ENCODE measurements around the gene CCDC92.

Gene CCDC92, protein sequence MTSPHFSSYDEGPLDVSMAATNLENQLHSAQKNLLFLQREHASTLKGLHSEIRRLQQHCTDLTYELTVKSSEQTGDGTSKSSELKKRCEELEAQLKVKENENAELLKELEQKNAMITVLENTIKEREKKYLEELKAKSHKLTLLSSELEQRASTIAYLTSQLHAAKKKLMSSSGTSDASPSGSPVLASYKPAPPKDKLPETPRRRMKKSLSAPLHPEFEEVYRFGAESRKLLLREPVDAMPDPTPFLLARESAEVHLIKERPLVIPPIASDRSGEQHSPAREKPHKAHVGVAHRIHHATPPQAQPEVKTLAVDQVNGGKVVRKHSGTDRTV

DNA sequence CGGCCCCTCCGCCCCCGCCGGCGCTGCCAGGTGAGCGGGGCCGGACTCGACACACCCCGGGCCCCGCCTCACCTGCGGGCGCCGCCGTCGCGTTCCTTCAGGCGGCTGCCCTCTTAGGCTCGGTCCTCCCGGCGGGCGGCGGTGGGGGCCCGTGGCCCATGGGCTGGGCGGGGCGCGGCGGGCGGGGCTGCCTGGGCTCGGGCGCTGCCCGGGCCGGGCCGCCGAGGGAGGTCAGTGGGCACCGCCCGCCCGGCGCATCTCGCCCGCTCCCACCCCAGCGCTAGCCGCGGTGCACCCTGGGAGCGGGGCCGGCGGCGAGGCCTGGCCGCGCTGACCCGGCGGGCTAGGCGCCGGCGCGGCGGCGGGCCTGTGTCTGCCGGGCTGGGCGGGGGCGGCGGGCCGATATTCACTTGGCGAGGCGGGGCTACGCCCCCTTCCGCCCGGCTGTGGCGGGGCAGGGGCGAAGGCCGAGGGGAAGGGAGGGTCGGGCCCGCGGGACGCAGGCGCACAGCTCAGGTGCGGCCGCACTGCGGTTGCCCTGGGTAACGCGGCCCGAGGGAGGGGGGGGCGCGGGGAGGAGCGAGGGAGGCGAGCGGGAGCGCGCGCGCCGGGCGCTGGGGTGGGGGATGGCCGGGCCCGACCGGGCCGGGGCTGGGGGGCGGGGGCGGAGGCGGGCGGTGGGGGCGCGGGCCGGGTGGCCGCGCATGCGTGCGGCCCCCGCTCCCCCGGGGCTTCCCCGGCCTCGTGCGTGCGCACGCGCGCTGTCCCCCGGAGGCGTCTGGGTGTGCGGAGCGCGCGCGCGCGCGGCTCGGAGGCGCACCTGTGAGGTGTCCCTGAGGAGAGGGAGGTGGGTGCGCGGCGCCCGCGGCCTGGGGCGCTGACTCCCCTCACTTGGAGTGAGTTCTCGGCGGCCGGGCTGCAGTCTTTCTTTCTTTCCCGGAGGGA is at the start of gene CCDC92, which contains the start of gene ZNF664:
TSS of gene CCDC92 (minus strand) at position 375 of the 945 bp plus-strand sequence. CDS start 28,526 bp downstream, outside the sequence.
TSS of gene ZNF664 (plus strand) at position 759 of the 945 bp plus-strand sequence. CDS start 38,930 bp downstream, outside the sequence.
- peak; percentile 96 for DNase-seq

DNA sequence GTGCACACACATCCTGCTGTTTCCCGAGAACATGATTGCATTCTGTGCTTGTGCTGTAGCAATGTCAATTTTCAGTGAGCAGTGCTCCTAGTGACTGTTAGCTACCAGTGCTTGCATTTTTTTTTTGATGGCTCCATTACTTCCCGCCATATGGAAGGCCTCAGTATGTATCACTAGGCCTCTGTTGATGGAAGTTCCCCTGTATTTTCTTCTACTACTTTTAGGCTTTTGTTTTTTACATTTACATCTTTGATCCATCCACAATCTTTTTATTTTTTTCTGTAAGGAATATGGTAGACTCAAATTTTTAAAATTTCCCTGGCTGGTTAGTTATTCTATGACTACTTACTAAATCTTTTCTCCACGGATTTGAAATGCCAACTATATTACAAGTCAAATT is 49.5 kb upstream of the CCDC92 start:
- DNase-seq: no peak

DNA sequence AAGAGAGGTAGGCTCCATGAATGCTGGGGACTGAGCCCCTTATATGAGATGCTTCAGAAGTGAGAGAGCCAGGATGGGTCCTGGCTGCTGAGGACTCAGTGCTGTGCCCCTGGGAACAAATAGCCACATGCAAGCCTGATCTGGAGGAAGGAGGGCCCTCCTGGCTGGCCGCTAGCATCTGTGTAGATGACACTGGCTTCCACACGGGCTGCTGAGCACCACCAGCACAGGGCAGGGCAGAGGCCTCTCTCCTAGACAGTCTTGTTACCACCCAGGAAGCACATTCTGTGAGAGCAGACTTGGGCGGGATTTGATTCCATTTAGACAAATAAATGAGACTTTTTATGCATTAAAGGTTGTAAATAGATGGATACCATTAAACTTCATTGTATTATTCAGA is 48.4 kb upstream of the CCDC92 start:
- no peak for DNase-seq

DNA sequence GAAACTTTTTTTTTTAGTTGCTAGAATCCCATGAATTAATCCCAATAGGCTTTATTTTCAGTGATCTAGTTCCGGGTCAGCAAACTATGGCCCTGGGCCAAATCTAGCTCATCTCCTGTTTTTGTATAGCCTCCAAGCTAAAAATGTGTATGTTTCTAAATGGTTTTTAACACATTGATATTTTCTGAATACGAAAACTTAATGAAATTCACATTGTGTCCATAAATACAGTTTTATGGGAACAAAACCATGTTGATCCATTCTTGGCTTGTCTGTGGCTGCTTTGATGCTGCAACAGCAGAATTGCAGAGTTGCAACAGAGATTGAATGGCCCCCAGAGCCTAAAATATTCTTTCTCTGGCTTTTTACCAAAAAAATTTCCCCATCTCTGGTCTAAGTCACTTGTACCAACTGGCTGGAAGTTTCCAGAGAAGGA is 47.9 kb upstream of the CCDC92 start:
- no peak for DNase-seq

DNA sequence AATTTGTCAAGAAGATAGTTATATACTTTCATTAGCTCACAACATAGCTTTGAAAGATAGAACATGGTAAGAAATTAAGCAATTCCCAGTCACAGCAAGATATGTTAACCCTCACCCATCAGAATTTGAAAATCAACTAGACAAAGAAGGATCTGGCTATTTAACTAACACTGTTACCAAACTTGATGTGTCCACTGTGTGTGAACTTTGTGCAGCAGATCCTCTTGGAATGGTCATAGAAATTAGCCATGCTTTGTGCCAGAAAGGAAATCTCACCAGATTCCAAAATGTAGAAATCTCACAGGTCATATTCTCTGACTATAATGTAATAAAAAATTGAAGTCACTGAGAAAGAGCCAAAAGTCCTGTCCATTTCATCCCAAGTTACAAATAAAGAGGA is 46.5 kb upstream of the CCDC92 start:
- no peak for DNase-seq

DNA sequence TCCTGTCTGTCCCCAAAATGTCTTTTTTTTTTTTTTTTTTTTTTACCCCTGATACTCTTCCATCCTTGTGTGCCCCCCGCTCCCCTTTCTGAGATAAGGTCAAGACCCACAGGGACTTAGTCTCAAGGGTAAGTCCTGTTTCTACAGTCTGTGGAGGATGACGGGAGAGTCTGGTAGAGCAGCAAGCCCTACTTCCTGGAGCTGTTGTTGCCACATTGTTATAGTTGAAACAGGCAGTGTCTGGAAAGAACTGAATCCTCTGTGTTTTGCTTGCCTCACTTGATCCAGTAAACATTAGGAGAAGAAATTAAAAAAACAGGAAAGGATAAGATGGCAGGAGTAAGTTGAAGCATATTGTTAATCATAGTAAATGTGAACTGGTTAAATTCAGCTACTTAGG is 45.9 kb upstream of the CCDC92 start:
- no peak for DNase-seq

DNA sequence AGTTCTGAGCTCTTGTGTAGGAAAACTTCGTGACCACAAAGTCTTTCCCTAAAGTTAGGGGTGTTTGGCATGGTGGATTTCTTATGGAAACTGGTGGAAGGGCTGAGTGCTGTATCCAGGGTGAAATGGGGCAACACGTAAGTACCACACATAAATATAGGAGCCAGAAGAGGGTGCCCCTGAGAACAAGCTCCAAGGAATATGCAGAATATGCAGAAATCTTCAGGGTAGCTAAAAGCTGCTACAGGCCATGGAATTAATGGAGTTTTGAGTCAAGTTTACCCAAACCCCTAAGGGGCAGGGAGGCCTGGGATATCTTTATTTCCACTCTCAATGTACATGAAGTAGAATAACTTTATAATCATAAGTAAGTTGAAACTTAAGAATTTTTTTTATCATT is 44.4 kb upstream of the CCDC92 start:
- no peak for DNase-seq

DNA sequence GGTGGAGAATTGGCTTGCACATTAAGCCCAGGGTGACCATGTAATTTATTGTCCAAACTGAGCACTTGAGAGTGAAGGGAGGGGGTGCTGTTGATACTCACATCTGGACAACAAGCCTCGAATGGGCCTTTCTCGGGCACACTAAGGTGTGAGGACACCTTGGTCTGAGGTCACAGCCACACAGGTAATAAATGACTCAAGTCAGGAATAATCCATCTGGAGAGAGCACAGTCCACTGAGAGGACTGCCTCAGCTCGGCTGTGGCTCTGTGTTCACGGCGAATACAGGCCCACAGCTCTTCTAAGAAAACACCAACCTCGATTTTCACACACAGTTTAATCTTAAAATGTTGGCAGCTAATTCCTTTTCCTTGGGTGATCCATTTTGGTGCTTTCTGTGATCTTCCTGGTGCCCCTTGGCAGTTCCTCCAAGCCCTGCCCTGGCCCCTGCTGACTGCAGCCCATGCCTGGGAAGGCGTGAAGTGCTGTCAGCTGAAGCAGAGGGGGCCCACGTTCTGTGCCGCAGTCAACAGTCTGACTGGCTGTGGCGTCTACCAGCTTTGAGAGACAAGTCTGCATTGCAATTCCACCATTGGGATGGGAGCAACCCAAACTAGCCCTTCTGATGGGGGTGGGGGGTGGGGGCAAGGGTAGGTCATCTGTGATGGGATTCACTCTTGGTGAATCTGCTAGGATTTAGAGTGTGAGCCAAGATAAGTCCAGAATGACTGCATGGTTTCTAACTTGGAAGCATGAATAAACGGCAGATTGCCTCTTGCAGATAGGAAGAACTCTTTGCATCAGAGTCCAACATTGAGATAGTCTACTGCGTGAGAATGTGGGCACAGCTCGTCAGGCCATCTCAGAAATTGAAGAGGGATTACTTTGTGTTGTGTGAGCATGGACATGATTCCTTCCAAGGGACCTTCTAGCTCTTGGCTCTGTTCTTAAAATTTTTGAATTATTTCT is 43.1 kb upstream of the CCDC92 start:
- DNase-seq: no peak

DNA sequence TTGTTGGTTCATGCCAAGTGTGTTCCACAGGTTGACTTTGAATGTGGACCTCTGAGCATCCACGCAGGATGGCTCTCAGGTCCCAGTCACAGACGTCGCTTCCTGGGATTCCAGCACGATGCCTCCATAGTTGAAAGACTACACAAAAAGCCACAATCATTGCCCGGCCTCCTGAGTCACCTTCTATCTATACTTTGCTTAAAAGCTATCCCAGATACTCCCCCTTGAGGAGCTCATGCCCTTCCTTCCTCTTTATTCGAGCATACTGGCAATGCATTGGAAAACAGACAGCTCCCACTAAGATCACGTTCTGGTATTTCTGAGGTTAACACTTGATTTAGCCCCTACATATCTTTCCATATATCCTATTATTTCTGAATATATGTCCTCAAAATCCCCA is 40.4 kb upstream of the CCDC92 start:
- DNase-seq: no peak

DNA sequence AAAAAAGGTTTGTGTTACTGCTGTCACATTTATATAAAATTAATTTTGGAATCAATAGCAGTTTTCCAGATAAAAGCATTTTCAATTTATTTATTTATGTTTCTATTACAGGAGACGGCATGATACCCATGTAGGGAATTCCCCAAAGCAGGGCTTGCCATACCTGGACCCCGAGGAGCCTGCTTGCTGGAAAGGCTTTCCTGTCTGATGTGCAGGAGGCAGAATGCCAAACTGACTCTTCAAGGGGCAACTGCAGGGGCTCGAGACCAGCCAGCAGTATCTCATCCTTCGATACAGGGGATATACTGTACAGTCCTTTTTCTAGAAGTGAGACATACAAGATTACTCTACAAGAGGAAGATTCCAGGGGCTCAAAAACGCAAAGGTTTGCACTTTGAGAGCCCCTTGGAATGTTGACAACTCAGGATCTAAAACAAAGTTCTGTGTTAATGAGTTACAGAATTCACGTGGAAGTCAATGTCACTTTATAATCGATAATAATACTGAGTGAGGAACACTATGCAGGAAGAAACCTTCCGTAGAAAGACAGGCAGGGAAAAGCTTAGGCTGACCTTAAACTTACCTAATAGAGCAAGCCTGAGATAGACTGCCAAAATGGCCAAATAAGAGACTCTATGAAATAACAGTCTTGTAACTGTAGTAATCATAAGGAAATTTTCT is 38.9 kb upstream of the CCDC92 start:
- DNase-seq: no peak

DNA sequence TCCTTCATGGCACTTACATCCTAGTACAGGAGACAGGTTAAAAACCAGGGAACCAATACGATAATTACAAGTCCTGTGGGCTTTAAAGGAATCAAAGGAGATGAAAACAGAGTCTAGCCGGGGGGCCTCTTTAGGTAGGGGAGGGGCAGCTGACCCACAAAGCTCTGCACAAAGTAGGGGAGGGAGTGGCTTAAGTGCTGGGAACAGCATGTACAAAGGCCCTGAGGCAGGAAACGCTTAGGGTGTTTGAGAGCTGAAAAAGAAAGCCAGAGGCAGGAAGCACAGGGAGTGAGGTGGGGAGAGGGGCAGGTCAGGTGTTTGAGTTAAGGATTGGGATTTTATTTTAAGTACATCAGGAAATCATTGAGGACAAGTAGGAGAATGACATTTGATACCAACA is 38.1 kb upstream of the CCDC92 start:
- no peak for DNase-seq

DNA sequence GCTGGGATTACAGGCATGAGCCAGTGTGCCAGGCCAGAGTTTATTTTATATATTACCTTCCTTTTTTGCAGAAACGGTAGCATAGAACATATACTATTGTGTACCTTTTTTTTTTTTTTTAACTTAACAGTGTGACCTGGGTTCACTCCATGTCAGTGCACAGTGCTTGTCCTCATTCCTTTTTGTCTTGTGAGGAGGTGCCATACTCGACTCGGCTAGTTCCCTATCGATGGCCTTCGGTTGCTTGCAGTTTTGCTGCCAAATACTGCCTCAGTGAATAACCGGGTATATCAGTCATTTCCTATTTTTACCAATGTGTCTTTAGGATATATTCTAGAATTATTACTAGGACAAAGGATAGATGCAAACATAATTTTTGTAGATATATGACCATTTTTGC is 37.1 kb upstream of the CCDC92 start:
- DNase-seq: no peak

DNA sequence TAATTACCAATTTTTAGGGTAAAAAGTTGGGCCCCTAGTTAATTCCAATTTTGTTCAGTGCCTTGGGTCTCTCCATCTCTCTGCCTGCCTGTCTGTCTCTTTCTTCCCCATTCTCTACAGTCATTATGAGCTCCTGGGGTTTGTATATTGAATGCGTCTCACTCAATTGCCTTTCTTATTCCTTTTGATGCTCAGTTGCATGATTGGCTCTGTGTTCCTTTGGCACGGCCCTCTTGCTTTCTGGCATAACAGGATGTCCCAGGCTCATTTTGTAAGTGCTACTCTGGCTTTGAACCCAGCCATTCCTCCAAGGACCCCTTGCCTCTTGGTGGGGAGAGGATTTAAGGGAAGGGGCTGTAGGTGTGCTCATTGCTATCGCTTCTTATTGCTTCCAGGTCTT is 36.0 kb upstream of the CCDC92 start:
- no peak for DNase-seq

DNA sequence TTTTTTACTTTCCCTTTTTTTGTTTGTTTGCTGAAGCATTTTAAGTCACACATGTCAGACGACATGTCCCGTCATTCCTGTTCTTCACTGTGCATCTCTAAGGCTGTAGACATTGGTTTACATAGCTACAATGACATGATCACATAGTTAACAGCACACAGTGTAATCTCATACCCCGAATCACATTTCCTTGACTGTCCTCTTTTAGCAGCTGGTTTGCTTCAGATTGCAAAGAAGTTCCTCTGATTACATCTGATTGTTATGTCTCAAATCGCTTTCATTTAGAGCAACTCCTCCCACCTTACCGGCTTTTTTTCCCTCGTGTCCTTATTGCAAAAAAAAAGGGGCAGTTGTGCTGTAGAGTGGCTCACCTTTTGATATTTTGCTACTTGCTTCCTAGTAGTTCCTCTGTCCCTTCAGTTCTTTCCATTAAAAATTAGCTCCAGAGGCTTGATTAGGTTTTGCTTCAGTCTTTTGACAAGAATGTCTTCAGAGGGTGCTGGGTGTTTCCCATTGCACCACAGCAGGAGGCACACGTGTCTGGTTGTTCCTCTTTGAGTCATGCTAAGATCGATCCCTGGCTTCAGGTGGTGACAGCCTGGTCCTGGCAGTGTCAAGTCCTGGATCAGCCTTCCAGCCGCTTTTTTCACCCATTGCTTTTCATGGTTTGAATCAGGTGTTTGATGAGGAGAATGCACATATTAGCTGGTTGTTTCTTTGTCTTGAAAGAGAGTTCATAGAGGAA is 35.4 kb upstream of the CCDC92 start:
- DNase-seq: no peak

DNA sequence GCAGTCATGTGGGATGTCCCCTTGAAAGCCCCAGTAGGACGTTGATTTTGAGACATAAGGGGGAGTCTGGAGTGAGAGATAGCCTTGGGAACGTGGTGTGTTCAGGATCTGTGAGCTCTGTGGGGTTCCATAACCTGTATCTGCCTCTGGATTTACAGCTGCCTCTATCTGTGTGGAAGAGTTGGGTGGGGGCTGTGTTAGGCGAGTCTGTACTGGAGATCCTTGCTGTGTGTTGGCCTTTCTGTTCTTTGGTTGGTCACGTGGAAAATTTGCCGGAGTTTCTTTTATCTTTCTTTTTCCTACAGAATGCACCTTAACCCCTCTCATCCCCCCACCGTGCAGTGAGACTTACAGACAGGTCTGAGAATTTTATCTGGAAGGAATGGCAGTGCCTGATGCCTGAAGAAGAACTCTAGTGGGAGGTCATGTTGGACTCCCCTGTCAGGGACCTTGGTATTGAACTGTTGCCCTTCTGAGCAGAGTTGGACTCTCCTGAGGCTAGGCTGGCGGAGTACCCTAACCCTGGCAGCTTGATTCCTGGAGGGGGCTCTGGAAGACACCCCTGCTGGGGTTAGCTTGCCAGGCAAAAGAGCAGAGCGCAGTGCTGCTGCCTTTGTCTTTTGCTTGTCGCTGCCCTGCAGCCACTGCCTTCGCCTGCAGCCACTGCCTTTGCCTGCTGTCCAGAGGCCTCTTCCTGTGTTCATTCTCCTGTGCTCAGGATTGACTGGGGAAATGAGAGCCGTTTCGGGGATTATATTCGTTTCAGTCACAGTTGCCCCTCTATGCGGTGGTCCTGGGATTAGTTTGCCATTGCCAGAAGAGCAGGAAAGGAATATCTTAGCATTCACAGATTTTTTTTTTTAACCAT is 34.4 kb upstream of the CCDC92 start:
- no peak for DNase-seq

DNA sequence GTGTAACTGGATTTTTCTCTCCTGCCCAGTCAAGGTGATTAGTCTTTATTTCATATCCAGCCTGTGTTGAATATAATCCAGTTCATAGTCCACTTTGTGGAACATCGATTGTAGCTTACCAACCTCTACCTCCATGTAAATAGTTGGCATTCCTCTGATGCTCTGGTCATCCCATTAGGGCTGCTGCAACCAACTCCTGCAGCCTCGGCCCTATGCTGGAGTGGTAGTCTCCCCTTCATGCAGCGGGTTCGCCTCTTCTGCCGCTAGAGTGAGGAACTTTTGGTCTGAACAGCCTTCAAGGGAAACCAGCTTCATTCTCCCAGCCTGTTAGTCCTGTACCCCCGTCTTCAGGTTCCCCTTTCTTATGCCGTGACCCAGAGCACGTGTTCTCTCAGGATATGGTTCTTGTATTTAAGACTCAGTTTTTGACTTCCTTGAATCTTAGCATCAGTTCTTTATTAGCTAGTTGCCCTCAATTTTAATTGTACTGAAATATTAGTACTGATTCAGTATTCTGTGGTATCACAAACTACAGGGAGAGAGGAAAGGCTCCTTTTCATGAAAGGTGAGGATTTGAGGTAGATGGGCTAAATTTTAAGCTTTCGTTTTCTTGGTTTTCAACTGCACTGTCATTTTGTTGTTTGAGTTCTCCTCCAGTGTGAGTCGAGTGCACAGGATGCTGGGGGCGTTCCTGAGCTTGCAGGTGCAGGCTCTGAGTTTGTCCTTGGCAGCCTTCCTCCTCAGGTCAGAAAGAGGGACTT is 33.6 kb upstream of the CCDC92 start:
- no peak for DNase-seq

DNA sequence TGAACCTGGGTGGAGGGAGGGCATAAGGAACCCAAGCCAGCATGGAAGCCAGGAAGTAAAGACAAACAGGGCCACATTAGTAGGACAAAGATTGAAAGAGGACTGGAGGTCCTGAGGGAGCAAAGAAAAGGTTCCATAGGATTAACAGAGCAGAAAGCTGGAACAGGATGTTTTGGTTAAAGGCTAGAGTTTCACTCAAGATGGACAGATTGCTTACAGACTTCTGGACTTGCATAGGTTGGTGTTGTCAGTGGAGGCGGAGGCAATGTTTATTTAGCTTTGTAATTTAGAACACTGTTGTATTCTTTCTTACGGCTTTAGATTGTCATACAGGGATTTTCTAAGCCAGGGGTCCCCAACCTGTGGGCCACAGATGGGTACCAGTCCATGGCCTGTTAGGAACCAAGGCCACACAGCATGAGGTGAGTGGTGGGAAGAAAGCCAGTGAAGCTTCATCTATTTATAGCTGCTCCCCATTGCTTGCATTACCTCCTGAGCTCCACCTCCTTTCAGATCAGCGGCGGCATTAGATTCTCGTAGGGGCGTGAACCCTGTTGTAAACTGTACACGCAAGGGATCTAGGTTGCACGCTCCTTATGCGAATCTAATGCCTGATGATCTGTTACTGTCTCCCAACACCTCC is 31.7 kb upstream of the CCDC92 start:
- no peak for DNase-seq

DNA sequence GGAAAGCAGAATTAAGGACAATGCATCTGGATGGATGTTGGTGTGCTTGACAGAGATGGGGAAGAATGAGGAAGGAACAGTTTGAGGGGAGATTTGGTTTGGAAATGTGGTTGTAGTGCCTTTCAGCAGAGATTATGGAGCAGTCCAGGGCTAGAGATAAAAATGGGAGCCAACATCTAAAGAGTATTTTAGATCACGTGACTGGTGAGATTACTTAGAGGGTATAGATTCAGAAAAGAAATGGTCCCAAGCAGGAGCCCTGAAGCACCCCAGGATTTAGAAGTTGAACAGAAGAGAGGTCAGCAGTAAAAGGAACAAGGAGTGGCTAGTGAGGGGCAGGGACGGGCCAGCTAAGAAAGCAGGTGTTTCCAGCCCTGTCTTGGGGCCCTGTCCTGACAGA is 30.0 kb upstream of the CCDC92 start:
- no peak for DNase-seq
